Neutrophil (primary cell): ENCODE measurements around the gene DST.

Source experiments
- H3K27ac ChIP-seq: fragments of 200-600 bp; sonication (generic); 2 replicates; pipeline ENCODE4 v1.5.1; 2016; ENCODE audit warnings: mild to moderate bottlenecking, moderate library complexity
- H3K27me3 ChIP-seq: fragments of 200-600 bp; sonication (generic); 2 replicates; pipeline ENCODE4 v1.6.0; 2016; ENCODE audit warnings: mild to moderate bottlenecking
- H3K36me3 ChIP-seq: fragments of 200-600 bp; sonication (generic); 2 replicates; pipeline ENCODE4 v1.5.1; 2017
- H3K4me1 ChIP-seq, 2 experiments: fragments of 200-600 bp in 1 of 2; sonication (generic) in 1 of 2; 1 replicate in 1 of 2; 2 replicates in 1 of 2; pipeline versions ENCODE4 v1.5.1 to v1.6.1; 2013 to 2016; ENCODE audit warnings: low read depth in 1 of 2, low read length in 1 of 2, mild to moderate bottlenecking in 1 of 2, moderate library complexity in 1 of 2; ENCODE audit not compliant: control insufficient read depth in 1 of 2, insufficient read depth in 1 of 2
- H3K4me3 ChIP-seq, 2 experiments: fragments of 200-600 bp in 1 of 2; sonication (generic) in 1 of 2; 1 replicate in 1 of 2; 2 replicates in 1 of 2; pipeline ENCODE4 v1.5.1; 2013 to 2016; ENCODE audit warnings: low read depth in 1 of 2, low read length in 1 of 2, mild to moderate bottlenecking in 1 of 2, moderate library complexity in 1 of 2
- H3K9me3 ChIP-seq: fragments of 200-600 bp; sonication (generic); 2 replicates; pipeline ENCODE4 v1.5.1; 2016
- TF ChIP-seq, protein P1 (sequence below): fragments of 200-600 bp; sonication (generic); IDR thresholded peaks from 2 replicates; pipeline ENCODE4 v1.5.1; 2016; ENCODE audit warnings: antibody characterized with exemption

DST gene

GRCh38 chr6:56486681-56487080 lies 156.0 kb downstream of the DST start:
- Histone ChIP-seq H3K4me3 (no peak overlapping the region), H3K36me3 (no peaks in the 10 kb centered on the region), H3K4me1 (no peaks in the 10 kb centered on the region), H3K27me3 (no peaks in the 10 kb centered on the region), H3K9me3 (no peaks in the 10 kb centered on the region), H3K27ac (no peak overlapping the region)
- TF ChIP-seq, protein P1, sequence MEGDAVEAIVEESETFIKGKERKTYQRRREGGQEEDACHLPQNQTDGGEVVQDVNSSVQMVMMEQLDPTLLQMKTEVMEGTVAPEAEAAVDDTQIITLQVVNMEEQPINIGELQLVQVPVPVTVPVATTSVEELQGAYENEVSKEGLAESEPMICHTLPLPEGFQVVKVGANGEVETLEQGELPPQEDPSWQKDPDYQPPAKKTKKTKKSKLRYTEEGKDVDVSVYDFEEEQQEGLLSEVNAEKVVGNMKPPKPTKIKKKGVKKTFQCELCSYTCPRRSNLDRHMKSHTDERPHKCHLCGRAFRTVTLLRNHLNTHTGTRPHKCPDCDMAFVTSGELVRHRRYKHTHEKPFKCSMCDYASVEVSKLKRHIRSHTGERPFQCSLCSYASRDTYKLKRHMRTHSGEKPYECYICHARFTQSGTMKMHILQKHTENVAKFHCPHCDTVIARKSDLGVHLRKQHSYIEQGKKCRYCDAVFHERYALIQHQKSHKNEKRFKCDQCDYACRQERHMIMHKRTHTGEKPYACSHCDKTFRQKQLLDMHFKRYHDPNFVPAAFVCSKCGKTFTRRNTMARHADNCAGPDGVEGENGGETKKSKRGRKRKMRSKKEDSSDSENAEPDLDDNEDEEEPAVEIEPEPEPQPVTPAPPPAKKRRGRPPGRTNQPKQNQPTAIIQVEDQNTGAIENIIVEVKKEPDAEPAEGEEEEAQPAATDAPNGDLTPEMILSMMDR: no peak

- Histone ChIP-seq H3K27me3 (no peaks in the 10 kb centered on the region), H3K27ac (no peak overlapping the region), H3K4me3 (no peak overlapping the region), H3K9me3 (no peaks in the 10 kb centered on the region), H3K4me1 (no peaks in the 10 kb centered on the region), H3K36me3 (no peaks in the 10 kb centered on the region)
- TF ChIP-seq, protein P1: no peak
Observed at GRCh38 chr6:56484669-56485068, 158.0 kb downstream of the DST start.

- TF ChIP-seq, protein P1: no peak
- H3K27me3 ChIP-seq: no peaks in the 10 kb centered on the region
- no peaks in the 10 kb centered on the region for H3K9me3 ChIP-seq
- H3K36me3 ChIP-seq: no peaks in the 10 kb centered on the region
- H3K4me1 ChIP-seq: no peaks in the 10 kb centered on the region
- H3K27ac ChIP-seq: no peak overlapping the region
- no peak overlapping the region for H3K4me3 ChIP-seq
Observed at GRCh38 chr6:56483929-56484328, 158.8 kb downstream of the DST start.

GRCh38 chr6:56482525-56482924 lies 160.2 kb downstream of the DST start:
- TF ChIP-seq, protein P1: no peak
- Histone ChIP-seq H3K27ac (no peak overlapping the region), H3K9me3 (no peaks in the 10 kb centered on the region), H3K27me3 (no peaks in the 10 kb centered on the region), H3K4me3 (no peak overlapping the region), H3K4me1 (no peaks in the 10 kb centered on the region), H3K36me3 (no peaks in the 10 kb centered on the region)

- no peaks in the 10 kb centered on the region for H3K4me1 ChIP-seq
- no peak overlapping the region for H3K4me3 ChIP-seq
- no peaks in the 10 kb centered on the region for H3K27me3 ChIP-seq
- no peaks in the 10 kb centered on the region for H3K36me3 ChIP-seq
- TF ChIP-seq, protein P1: no peak
- H3K9me3 ChIP-seq: no peaks in the 10 kb centered on the region
- no peak overlapping the region for H3K27ac ChIP-seq
Observed at GRCh38 chr6:56481957-56482356, 160.7 kb downstream of the DST start.
